ENCODE measurements around the gene ANKRD66.

The ANKRD66 gene

GRCh38 chr6:46792635-46793034 lies 45.9 kb downstream of the ANKRD66 start:
- DNase-seq, result peak in 1 of 2 donors; percentile 31

DNA sequence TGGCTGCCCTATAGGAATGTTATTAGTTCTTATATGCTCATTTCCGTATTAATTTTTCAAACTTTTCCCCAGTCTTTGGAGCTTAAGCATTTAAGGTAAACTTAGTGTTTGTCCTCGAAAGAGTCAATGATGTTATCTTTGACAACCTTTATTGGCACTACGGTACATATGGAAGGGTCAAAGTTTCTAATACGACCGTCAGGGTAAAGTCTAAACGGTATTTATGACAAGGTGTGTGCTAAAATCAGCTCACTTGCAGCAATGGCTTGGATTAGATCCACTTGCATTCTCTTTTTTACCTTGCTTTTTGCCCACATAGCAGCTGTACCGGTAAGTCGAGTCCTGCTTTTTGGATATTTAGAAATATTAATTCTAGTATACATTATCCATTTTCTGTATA lies 46.4 kb downstream of the ANKRD66 start, which contains the start of gene MEP1A:
Gene MEP1A, plus strand, starts transcription at position 252 of the 400 bp plus-strand sequence. Its CDS starts 10 bp downstream, at position 262.
- DNase-seq, result no peak

- DNase-seq, result no peak
Observed at GRCh38 chr6:46794068-46794467, 47.3 kb downstream of the ANKRD66 start.

- DNase-seq, result peak; percentile 46 to 55
Observed at GRCh38 chr6:46795816-46796215, 49.1 kb downstream of the ANKRD66 start.

- DNase-seq, result peak; percentile 54 to 80
Observed at GRCh38 chr6:46796848-46797580, 50.3 kb downstream of the ANKRD66 start.

DNA sequence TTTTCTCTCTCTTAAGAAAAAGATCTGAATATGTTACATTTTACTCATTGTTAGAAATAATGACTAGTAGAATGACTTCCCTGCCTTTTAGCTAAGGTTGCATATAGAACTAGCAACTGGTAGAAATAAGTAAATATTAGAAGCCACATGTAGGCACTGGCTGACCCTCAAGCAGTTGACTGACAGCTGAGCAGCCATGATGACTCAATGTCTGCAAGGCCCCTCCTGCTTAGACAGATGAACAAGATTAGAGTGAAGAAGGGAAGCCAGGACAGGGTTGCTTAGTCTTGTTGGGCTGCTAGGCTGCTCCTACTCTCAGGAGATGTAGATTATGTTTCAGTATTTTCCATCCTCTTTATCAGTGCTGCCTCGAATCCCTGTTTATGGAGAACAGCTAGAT lies 52.9 kb downstream of the ANKRD66 start:
- DNase-seq, result no peak

GRCh38 chr6:46808806-46809205 lies 62.1 kb downstream of the ANKRD66 start:
- DNase-seq, result peak; percentile 32 to 38

All from inflammatory macrophage treated with lipopolysaccharide for 1 hour (primary cell).